Upper lobe of right lung (tissue), 1 donor: Measurements from ENCODE around the gene KRT5. TPM values are rescaled to one million over a fixed set of nuclear protein-coding genes. Genes with fewer than 3 reads are reported as not detected.

Experiments
- ATAC-seq: fragments of 200-7000 bp; cut with Tn5 transposase; one replicate; pipeline ENCODE4 v1.9.1; 2020; ENCODE audit warnings: mild to moderate bottlenecking, moderate library complexity
- DNase-seq: peaks from one replicate; pipeline ENCODE4 v3.0.0-alpha.2; 2020
- H3K27ac ChIP-seq: fragments of 200-600 bp; one replicate; pipeline ENCODE4 v1.8.0; 2022
- H3K27me3 ChIP-seq: fragments of 200-600 bp; one replicate; pipeline ENCODE4 v1.8.0; 2022; ENCODE audit warnings: mild to moderate bottlenecking
- H3K36me3 ChIP-seq: fragments of 200-600 bp; one replicate; pipeline ENCODE4 v1.8.0; 2022
- H3K4me1 ChIP-seq: fragments of 200-600 bp; one replicate; pipeline ENCODE4 v1.8.0; 2022
- H3K4me3 ChIP-seq: fragments of 200-600 bp; one replicate; pipeline ENCODE4 v1.8.0; 2022; ENCODE audit warnings: mild to moderate bottlenecking
- H3K9me3 ChIP-seq: fragments of 200-600 bp; one replicate; pipeline ENCODE4 v1.8.0; 2022
- CTCF ChIP-seq: fragments of 200-600 bp; IDR thresholded peaks from one replicate; pipeline ENCODE4 v1.8.0; 2022; ENCODE audit warnings: antibody characterized with exemption
- intact Hi-C: fragments of 100-400 bp; cut with DNase I; formaldehyde crosslinking; loops from one replicate; pipeline ENCODE4 v1.11.0; 2022
- total RNA-seq: library from RNA; stranded (reverse); fragmentation: NEBNext Ultra II Directional; extraction: Animal tissue kit (Norgen Biotek cat#: 25700); gene quantifications from one replicate; pipeline ENCODE4 v1.2.1, GENCODE V29; 2021
- donor health status: DM: no; HTN: yes; CAD: no; lungs with severe emphysema.

Gene KRT5
- total RNA-seq, 1 donor from 2014 or later: 8.8 TPM

- ATAC-seq (no peak), DNase-seq (no peak)
- Histone ChIP-seq H3K9me3 (no peaks in the 10 kb centered on the region), H3K4me3 (no peak overlapping the region), H3K27ac (no peak overlapping the region), H3K27me3 (peaks cover 6% of the 10 kb centered on the region), H3K4me1 (no peaks in the 10 kb centered on the region), H3K36me3 (no peaks in the 10 kb centered on the region)
- intact Hi-C loops: no loop called here
- no peak for TF ChIP-seq CTCF
Measured at GRCh38 chr12:52523824-52524223, 3.6 kb upstream of the KRT5 start.

GRCh38 chr12:52522346-52523011 lies 2.3 kb upstream of the KRT5 start:
- H3K4me1 ChIP-seq: no peaks in the 10 kb centered on the region
- TF ChIP-seq CTCF: no peak
- DNase-seq (no peak), ATAC-seq (no peak)
- no peak overlapping the region for H3K4me3 ChIP-seq
- intact Hi-C loops: no loop called here
- H3K9me3 ChIP-seq: no peaks in the 10 kb centered on the region
- peaks cover 6% of the 10 kb centered on the region for H3K27me3 ChIP-seq
- no peaks in the 10 kb centered on the region for H3K36me3 ChIP-seq
- H3K27ac ChIP-seq: no peak overlapping the region

GRCh38 chr12:52521568-52522266 lies 1.5 kb upstream of the KRT5 start:
- intact Hi-C loops: no loop called here
- Histone ChIP-seq H3K27ac (no peak overlapping the region), H3K9me3 (no peaks in the 10 kb centered on the region), H3K27me3 (peaks cover 6% of the 10 kb centered on the region), H3K4me1 (no peaks in the 10 kb centered on the region), H3K36me3 (no peaks in the 10 kb centered on the region), H3K4me3 (no peak overlapping the region)
- no peak for DNase-seq
- no peak for TF ChIP-seq CTCF
- no peak for ATAC-seq

- H3K27ac ChIP-seq: no peak overlapping the region
- TF ChIP-seq CTCF: no peak
- no peaks in the 10 kb centered on the region for H3K9me3 ChIP-seq
- no peak overlapping the region for H3K4me3 ChIP-seq
- no peak for DNase-seq
- intact Hi-C loops: no loop called here
- peak; percentile 5 for ATAC-seq
- H3K36me3 ChIP-seq: no peaks in the 10 kb centered on the region
- H3K27me3 ChIP-seq: peaks cover 6% of the 10 kb centered on the region
- H3K4me1 ChIP-seq: no peaks in the 10 kb centered on the region
Measured at GRCh38 chr12:52521175-52521567, 977 bp upstream of the KRT5 start.

- Histone ChIP-seq H3K4me3 (no peak overlapping the region), H3K27ac (no peak overlapping the region), H3K9me3 (no peaks in the 10 kb centered on the region), H3K36me3 (no peaks in the 10 kb centered on the region), H3K27me3 (peaks cover 6% of the 10 kb centered on the region), H3K4me1 (no peaks in the 10 kb centered on the region)
- no peak for TF ChIP-seq CTCF
- DNase-seq: no peak
- intact Hi-C loops: no loop called here
- no peak for ATAC-seq
Measured at GRCh38 chr12:52519387-52519703, 849 bp downstream of the KRT5 start.
